Gastroesophageal sphincter (tissue), 3 donors: ENCODE data around the gene SPAG16.

ENCODE experiments used
- POLR2A ChIP-seq, 2 donors: fragments of 450-650 bp; IDR thresholded peaks; one replicate each; pipeline ENCODE4 v1.6.1; 2017; ENCODE audit warnings: antibody characterized with exemption in 2 of 2, mild to moderate bottlenecking in 2 of 2, moderate library complexity in 1 of 2
- TF ChIP-seq, protein P1 (sequence below), 4 experiments: fragments of 200-600 bp in 2 of 4; fragments of 450-650 bp in 2 of 4; sonication (generic) in 1 of 4; IDR thresholded peaks; one replicate each; pipeline ENCODE4 v1.5.1; 2017 to 2019; ENCODE audit warnings: antibody characterized with exemption in 4 of 4, mild to moderate bottlenecking in 2 of 4, moderate library complexity in 2 of 4

- no peak for TF ChIP-seq POLR2A (IDR thresholded peaks at IDR 0.05)
- TF ChIP-seq, protein P1, sequence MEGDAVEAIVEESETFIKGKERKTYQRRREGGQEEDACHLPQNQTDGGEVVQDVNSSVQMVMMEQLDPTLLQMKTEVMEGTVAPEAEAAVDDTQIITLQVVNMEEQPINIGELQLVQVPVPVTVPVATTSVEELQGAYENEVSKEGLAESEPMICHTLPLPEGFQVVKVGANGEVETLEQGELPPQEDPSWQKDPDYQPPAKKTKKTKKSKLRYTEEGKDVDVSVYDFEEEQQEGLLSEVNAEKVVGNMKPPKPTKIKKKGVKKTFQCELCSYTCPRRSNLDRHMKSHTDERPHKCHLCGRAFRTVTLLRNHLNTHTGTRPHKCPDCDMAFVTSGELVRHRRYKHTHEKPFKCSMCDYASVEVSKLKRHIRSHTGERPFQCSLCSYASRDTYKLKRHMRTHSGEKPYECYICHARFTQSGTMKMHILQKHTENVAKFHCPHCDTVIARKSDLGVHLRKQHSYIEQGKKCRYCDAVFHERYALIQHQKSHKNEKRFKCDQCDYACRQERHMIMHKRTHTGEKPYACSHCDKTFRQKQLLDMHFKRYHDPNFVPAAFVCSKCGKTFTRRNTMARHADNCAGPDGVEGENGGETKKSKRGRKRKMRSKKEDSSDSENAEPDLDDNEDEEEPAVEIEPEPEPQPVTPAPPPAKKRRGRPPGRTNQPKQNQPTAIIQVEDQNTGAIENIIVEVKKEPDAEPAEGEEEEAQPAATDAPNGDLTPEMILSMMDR (IDR thresholded peaks at IDR 0.05), result no peak
Observed at GRCh38 chr2:213253162-213253561, 31.1 kb upstream of the SPAG16 start.
